GM23338 (cell line): Measurements from ENCODE around the gene DENND2A. TPM values are rescaled to one million over a fixed set of nuclear protein-coding genes. Genes with fewer than 3 reads are reported as not detected.
A peak's percentile ranks its signal among the peaks of the same experiment; 100 is the strongest.

ENCODE experiments used
- ATAC-seq: fragments of 200-7000 bp; cut with Tn5 transposase; 3 replicates; pipeline ENCODE4 v1.9.1; 2020
- DNase-seq: peaks from one replicate; pipeline ENCODE4 v3.0.0-alpha.2; 2015; ENCODE audit warnings: low spot score
- H2AFZ ChIP-seq: fragments of 200-600 bp; sonication (generic); 2 replicates; pipeline ENCODE4 v1.8.0; 2016; ENCODE audit warnings: antibody characterized with exemption, mild to moderate bottlenecking, moderate library complexity
- H3F3A ChIP-seq: fragments of 200-600 bp; sonication (generic); replicated peaks from 2 replicates; pipeline ENCODE4 v1.8.0; 2017; ENCODE audit warnings: antibody characterized with exemption, mixed run types, low read depth
- H3K27ac ChIP-seq: fragments of 200-600 bp; sonication (generic); 2 replicates; pipeline ENCODE4 v1.6.1; 2016; ENCODE audit warnings: low read depth
- H3K27me3 ChIP-seq: fragments of 200-600 bp; sonication (generic); 2 replicates; pipeline ENCODE4 v1.8.0; 2016; ENCODE audit warnings: mild to moderate bottlenecking, mixed run types, moderate library complexity; ENCODE audit not compliant: insufficient read depth
- H3K36me3 ChIP-seq: fragments of 200-600 bp; sonication (generic); 2 replicates; pipeline ENCODE4 v1.8.0; 2016; ENCODE audit warnings: mild to moderate bottlenecking; ENCODE audit not compliant: insufficient read depth
- H3K4me1 ChIP-seq: fragments of 200-600 bp; sonication (generic); 2 replicates; pipeline ENCODE4 v1.8.0; 2016; ENCODE audit warnings: mild to moderate bottlenecking, moderate library complexity; ENCODE audit not compliant: insufficient read depth
- H3K4me2 ChIP-seq: fragments of 200-600 bp; sonication (generic); 2 replicates; pipeline ENCODE4 v1.7.1; 2017; ENCODE audit warnings: mixed run types
- H3K4me3 ChIP-seq: fragments of 200-600 bp; sonication (generic); 2 replicates; pipeline ENCODE4 v1.6.1; 2016; ENCODE audit warnings: mixed run types
- H3K79me2 ChIP-seq: fragments of 200-600 bp; sonication (generic); replicated peaks from 2 replicates; pipeline ENCODE4 v1.8.0; 2017; ENCODE audit warnings: mild to moderate bottlenecking; ENCODE audit not compliant: insufficient read depth
- H3K9me2 ChIP-seq: fragments of 200-600 bp; sonication (generic); 2 replicates; pipeline ENCODE4 v1.8.0; 2017; ENCODE audit not compliant: insufficient read depth
- H4K20me1 ChIP-seq: fragments of 200-600 bp; sonication (generic); replicated peaks from 2 replicates; pipeline ENCODE4 v1.8.0; 2017; ENCODE audit warnings: mild to moderate bottlenecking; ENCODE audit not compliant: insufficient read depth
- H3K27ac Mint-ChIP-seq: 2 replicates; pipeline ENCODE4 v1.8.0; 2020; ENCODE audit warnings: inconsistent platforms, mild to moderate bottlenecking, moderate library complexity, mixed read lengths
- H3K27me3 Mint-ChIP-seq: 3 replicates; pipeline ENCODE4 v1.8.0; 2022; ENCODE audit warnings: low read depth, mild to moderate bottlenecking, moderate library complexity, mixed read lengths, inconsistent platforms; ENCODE audit not compliant: insufficient read depth, poor library complexity
- H3K36me3 Mint-ChIP-seq: 3 replicates; pipeline ENCODE4 v1.8.0; 2021; ENCODE audit warnings: low read depth, mild to moderate bottlenecking, inconsistent platforms, moderate library complexity, mixed read lengths
- H3K4me1 Mint-ChIP-seq: 3 replicates; pipeline ENCODE4 v1.8.0; 2020; ENCODE audit warnings: mild to moderate bottlenecking, inconsistent platforms, mixed read lengths
- H3K4me3 Mint-ChIP-seq: 3 replicates; pipeline ENCODE4 v1.8.0; 2021; ENCODE audit warnings: moderate library complexity, mild to moderate bottlenecking, inconsistent platforms, mixed read lengths
- H3K9me3 Mint-ChIP-seq: 3 replicates; pipeline ENCODE4 v1.8.0; 2020; ENCODE audit warnings: moderate library complexity, mild to moderate bottlenecking, inconsistent platforms, mixed read lengths
- EZH2 ChIP-seq: fragments of 200-600 bp; sonication (generic); IDR thresholded peaks from one replicate; pipeline ENCODE4 v1.8.0; 2017; ENCODE audit warnings: antibody characterized with exemption, mild to moderate bottlenecking, low read depth; ENCODE audit not compliant: unreplicated experiment
- EZH2phosphoT487 ChIP-seq: fragments of 200-600 bp; sonication (generic); IDR thresholded peaks from one replicate; pipeline ENCODE4 v1.8.1; 2018; ENCODE audit warnings: antibody characterized with exemption; ENCODE audit not compliant: unreplicated experiment
- JUNB ChIP-seq: IDR thresholded peaks from one replicate; pipeline ENCODE4 v1.6.1; 2016; ENCODE audit warnings: antibody characterized with exemption; ENCODE audit not compliant: unreplicated experiment
- REST ChIP-seq: IDR thresholded peaks from one replicate; pipeline ENCODE4 v1.6.1; 2018; ENCODE audit warnings: antibody characterized with exemption; ENCODE audit not compliant: unreplicated experiment
- STAT1 ChIP-seq: IDR thresholded peaks from one replicate; pipeline ENCODE4 v1.6.1; 2016; ENCODE audit warnings: antibody characterized with exemption; ENCODE audit not compliant: unreplicated experiment
- ZNF114 ChIP-seq: fragments of 250-450 bp; sonication (Bioruptor Pico); IDR thresholded peaks from 2 replicates; pipeline ENCODE4 v1.5.0; 2020; ENCODE audit warnings: mild to moderate bottlenecking, moderate library complexity
- ZNF331 ChIP-seq: fragments of 250-450 bp; sonication (Bioruptor Pico); IDR thresholded peaks from 2 replicates; pipeline ENCODE4 v1.5.0; 2020; ENCODE audit warnings: low read depth, mild to moderate bottlenecking, moderate library complexity
- polyA plus RNA-seq: library from polyadenylated mRNA; unstranded; fragments of >200 nt; fragmentation: Nextera tagmentation; extraction: Ambion mirVana; gene quantifications from 2 replicates; pipeline ENCODE4 v1.2.1, GENCODE V29; 2016
- total RNA-seq: library from RNA; depleted of rRNA; stranded (reverse); fragments of >200 nt; shearing (Covaris generic); gene quantifications from 2 replicates; pipeline ENCODE4 v1.2.3, GENCODE V29; 2014
- TF ChIP-seq, protein P1 (sequence below), 2 experiments: fragments of 200-600 bp in 1 of 2; sonication (generic) in 1 of 2; conservative IDR thresholded peaks; 2 replicates each; pipeline versions ENCODE4 v1.5.1 to v1.6.1; 2016 to 2017; ENCODE audit warnings: antibody characterized with exemption in 2 of 2, low read depth in 2 of 2, mild to moderate bottlenecking in 2 of 2, moderate library complexity in 1 of 2
- TF ChIP-seq, protein P2 (sequence below): fragments of 250-450 bp; sonication (Bioruptor Pico); IDR thresholded peaks from 2 replicates; pipeline ENCODE4 v1.5.0; 2020; ENCODE audit warnings: mild to moderate bottlenecking, moderate library complexity
- TF ChIP-seq, protein P3 (sequence below): IDR thresholded peaks from 2 replicates; pipeline ENCODE4 v1.6.1; 2016; ENCODE audit warnings: antibody characterized with exemption

DENND2A gene
- total and polyA plus RNA-seq, 2 experiments from 2014 or later, result 1.7 to 5.6 TPM

DNA sequence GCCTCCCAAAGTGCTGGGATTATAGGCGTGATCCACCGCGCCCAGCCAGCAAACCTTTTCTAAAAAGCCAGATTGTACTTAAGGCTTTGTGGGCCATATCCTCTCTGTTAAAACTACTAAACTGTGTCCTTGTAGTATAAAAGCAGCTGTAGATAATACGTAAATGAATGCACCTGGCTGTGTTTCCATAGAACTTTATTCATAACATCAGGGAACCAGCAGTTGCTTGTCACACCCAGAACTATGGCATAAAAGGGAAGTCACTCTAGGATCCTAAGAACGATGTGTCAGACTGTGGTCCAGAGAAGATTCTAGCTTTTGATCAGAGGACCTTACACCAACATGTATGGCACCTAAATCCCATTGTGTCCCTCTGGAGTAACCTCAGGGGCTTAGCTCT, 63.0 kb downstream of the DENND2A start:
- no peak overlapping the region for H3K4me3 ChIP-seq
- no peaks in the 10 kb centered on the region for H3K36me3 ChIP-seq
- 0 out of 2 replicates have a peak overlapping the region, but pooled peaks have one; percentile 31 for H3K27ac Mint-ChIP-seq
- no peak overlapping the region for H2AFZ ChIP-seq
- TF ChIP-seq REST, result no peak
- TF ChIP-seq ZNF114, result no peak
- no peak for TF ChIP-seq ZNF331 (CRISPR knock-in tag)
- no peak for TF ChIP-seq EZH2
- TF ChIP-seq, protein P1, sequence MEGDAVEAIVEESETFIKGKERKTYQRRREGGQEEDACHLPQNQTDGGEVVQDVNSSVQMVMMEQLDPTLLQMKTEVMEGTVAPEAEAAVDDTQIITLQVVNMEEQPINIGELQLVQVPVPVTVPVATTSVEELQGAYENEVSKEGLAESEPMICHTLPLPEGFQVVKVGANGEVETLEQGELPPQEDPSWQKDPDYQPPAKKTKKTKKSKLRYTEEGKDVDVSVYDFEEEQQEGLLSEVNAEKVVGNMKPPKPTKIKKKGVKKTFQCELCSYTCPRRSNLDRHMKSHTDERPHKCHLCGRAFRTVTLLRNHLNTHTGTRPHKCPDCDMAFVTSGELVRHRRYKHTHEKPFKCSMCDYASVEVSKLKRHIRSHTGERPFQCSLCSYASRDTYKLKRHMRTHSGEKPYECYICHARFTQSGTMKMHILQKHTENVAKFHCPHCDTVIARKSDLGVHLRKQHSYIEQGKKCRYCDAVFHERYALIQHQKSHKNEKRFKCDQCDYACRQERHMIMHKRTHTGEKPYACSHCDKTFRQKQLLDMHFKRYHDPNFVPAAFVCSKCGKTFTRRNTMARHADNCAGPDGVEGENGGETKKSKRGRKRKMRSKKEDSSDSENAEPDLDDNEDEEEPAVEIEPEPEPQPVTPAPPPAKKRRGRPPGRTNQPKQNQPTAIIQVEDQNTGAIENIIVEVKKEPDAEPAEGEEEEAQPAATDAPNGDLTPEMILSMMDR (conservative IDR thresholded peaks at IDR 0.05; ENCODE audit: low read depth in 2 of 2), result no peak
- TF ChIP-seq STAT1, result no peak
- TF ChIP-seq EZH2phosphoT487, result no peak
- TF ChIP-seq, protein P2, sequence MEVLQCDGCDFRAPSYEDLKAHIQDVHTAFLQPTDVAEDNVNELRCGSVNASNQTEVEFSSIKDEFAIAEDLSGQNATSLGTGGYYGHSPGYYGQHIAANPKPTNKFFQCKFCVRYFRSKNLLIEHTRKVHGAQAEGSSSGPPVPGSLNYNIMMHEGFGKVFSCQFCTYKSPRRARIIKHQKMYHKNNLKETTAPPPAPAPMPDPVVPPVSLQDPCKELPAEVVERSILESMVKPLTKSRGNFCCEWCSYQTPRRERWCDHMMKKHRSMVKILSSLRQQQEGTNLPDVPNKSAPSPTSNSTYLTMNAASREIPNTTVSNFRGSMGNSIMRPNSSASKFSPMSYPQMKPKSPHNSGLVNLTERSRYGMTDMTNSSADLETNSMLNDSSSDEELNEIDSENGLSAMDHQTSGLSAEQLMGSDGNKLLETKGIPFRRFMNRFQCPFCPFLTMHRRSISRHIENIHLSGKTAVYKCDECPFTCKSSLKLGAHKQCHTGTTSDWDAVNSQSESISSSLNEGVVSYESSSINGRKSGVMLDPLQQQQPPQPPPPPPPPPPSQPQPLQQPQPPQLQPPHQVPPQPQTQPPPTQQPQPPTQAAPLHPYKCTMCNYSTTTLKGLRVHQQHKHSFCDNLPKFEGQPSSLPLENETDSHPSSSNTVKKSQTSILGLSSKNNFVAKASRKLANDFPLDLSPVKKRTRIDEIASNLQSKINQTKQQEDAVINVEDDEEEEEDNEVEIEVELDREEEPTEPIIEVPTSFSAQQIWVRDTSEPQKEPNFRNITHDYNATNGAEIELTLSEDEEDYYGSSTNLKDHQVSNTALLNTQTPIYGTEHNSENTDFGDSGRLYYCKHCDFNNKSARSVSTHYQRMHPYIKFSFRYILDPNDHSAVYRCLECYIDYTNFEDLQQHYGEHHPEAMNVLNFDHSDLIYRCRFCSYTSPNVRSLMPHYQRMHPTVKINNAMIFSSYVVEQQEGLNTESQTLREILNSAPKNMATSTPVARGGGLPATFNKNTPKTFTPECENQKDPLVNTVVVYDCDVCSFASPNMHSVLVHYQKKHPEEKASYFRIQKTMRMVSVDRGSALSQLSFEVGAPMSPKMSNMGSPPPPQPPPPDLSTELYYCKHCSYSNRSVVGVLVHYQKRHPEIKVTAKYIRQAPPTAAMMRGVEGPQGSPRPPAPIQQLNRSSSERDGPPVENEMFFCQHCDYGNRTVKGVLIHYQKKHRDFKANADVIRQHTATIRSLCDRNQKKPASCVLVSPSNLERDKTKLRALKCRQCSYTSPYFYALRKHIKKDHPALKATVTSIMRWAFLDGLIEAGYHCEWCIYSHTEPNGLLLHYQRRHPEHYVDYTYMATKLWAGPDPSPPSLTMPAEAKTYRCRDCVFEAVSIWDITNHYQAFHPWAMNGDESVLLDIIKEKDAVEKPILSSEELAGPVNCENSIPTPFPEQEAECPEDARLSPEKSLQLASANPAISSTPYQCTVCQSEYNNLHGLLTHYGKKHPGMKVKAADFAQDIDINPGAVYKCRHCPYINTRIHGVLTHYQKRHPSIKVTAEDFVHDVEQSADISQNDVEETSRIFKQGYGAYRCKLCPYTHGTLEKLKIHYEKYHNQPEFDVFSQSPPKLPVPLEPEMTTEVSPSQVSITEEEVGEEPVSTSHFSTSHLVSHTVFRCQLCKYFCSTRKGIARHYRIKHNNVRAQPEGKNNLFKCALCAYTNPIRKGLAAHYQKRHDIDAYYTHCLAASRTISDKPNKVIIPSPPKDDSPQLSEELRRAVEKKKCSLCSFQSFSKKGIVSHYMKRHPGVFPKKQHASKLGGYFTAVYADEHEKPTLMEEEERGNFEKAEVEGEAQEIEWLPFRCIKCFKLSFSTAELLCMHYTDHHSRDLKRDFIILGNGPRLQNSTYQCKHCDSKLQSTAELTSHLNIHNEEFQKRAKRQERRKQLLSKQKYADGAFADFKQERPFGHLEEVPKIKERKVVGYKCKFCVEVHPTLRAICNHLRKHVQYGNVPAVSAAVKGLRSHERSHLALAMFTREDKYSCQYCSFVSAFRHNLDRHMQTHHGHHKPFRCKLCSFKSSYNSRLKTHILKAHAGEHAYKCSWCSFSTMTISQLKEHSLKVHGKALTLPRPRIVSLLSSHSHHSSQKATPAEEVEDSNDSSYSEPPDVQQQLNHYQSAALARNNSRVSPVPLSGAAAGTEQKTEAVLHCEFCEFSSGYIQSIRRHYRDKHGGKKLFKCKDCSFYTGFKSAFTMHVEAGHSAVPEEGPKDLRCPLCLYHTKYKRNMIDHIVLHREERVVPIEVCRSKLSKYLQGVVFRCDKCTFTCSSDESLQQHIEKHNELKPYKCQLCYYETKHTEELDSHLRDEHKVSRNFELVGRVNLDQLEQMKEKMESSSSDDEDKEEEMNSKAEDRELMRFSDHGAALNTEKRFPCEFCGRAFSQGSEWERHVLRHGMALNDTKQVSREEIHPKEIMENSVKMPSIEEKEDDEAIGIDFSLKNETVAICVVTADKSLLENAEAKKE (CRISPR knock-in tag), result no peak
- no peak for TF ChIP-seq JUNB
- TF ChIP-seq, protein P3, sequence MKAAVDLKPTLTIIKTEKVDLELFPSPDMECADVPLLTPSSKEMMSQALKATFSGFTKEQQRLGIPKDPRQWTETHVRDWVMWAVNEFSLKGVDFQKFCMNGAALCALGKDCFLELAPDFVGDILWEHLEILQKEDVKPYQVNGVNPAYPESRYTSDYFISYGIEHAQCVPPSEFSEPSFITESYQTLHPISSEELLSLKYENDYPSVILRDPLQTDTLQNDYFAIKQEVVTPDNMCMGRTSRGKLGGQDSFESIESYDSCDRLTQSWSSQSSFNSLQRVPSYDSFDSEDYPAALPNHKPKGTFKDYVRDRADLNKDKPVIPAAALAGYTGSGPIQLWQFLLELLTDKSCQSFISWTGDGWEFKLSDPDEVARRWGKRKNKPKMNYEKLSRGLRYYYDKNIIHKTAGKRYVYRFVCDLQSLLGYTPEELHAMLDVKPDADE, result no peak
- no peaks in the 10 kb centered on the region for H3K9me3 Mint-ChIP-seq
- no peaks in the 10 kb centered on the region for H3K9me2 ChIP-seq
- no peaks in the 10 kb centered on the region for H3K4me1 Mint-ChIP-seq
- H3K4me2 ChIP-seq, result no peak overlapping the region
- no peaks in the 10 kb centered on the region for H3K27me3 ChIP-seq
- H3F3A ChIP-seq, result no peaks in the 10 kb centered on the region
- H4K20me1 ChIP-seq, result no peaks in the 10 kb centered on the region
- H3K36me3 Mint-ChIP-seq, result no peaks in the 10 kb centered on the region
- no peak overlapping the region for H3K4me3 Mint-ChIP-seq
- no peak overlapping the region for H3K27ac ChIP-seq
- no peak for DNase-seq
- no peak for ATAC-seq
- H3K27me3 Mint-ChIP-seq, result no peaks in the 10 kb centered on the region
- no peaks in the 10 kb centered on the region for H3K79me2 ChIP-seq
- no peaks in the 10 kb centered on the region for H3K4me1 ChIP-seq
